ENCODE measurements around the gene RBPMS2.

- TF ChIP-seq GABPA (IDR thresholded peaks at IDR 0.05; ENCODE audit: low read depth) (no peak), TAF1 (IDR thresholded peaks at IDR 0.05; ENCODE audit: borderline replicate concordance, low read depth, low read length) (no peak), MAX (IDR thresholded peaks at IDR 0.05; ENCODE audit: low read depth) (no peak), USF2 (IDR thresholded peaks at IDR 0.05; ENCODE audit: borderline replicate concordance, low read depth, low read length) (no peak), CTCF (IDR thresholded peaks at IDR 0.05) (no peak), CHD2 (IDR thresholded peaks at IDR 0.05; ENCODE audit: low read length, partially characterized antibody) (no peak), EP300 (IDR thresholded peaks at IDR 0.05; ENCODE audit: borderline replicate concordance in 1 of 2, low read depth in 1 of 2, low read length in 1 of 2) (no peak), YY1 (IDR thresholded peaks at IDR 0.05; ENCODE audit: low read depth) (no peak), POLR2AphosphoS5 (IDR thresholded peaks at IDR 0.05; ENCODE audit: low read depth, low read length) (no peak), PBX3 (IDR thresholded peaks at IDR 0.05) (no peak), NRF1 (IDR thresholded peaks at IDR 0.05; ENCODE audit: low read depth, low read length) (no peak)
Observed at GRCh38 chr15:64739156-64739555, 36.2 kb downstream of the RBPMS2 start.
